Measurements from ENCODE around the gene GTPBP3. TPM values are rescaled to one million over a fixed set of nuclear protein-coding genes. Genes with fewer than 3 reads are reported as not detected.

GTPBP3 gene
- total and polyA plus RNA-seq, 9 of the 15 experiments (the other 6 are each of a cell fraction or from before 2014, with no cell fraction given) = 4.9 to 124 (median 22.6) TPM

DNA sequence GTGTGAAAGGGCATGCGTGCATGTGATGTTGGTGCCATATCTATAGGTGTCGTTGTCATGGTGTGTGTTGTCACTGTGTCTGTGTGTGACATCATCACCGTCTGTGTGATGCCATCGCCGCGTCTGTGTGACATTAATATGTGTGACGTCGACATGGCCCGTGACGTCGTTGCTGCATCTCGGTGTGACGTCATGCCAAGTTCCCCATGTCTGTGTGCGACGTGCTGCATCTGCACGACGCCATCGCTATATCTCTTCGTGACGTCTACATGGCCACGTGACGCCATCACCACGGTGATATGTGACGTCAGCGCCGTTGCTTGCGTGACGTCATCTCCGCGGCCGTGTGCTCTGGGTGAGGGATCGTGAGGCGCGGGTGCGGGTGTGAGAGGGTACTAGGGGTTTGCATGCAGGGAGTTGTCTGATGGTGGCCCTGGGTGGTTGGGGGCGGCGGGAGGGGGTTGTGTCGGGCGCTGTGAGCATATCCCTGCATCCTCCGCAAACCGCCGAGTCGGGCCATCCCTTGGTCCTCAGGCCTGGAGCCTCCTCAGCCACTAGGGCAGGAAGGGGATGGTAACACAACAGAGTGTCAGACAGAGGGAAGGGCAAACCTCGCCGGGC lies 14.6 kb downstream of the GTPBP3 start (continued):
- TF ChIP-seq, protein P1, sequence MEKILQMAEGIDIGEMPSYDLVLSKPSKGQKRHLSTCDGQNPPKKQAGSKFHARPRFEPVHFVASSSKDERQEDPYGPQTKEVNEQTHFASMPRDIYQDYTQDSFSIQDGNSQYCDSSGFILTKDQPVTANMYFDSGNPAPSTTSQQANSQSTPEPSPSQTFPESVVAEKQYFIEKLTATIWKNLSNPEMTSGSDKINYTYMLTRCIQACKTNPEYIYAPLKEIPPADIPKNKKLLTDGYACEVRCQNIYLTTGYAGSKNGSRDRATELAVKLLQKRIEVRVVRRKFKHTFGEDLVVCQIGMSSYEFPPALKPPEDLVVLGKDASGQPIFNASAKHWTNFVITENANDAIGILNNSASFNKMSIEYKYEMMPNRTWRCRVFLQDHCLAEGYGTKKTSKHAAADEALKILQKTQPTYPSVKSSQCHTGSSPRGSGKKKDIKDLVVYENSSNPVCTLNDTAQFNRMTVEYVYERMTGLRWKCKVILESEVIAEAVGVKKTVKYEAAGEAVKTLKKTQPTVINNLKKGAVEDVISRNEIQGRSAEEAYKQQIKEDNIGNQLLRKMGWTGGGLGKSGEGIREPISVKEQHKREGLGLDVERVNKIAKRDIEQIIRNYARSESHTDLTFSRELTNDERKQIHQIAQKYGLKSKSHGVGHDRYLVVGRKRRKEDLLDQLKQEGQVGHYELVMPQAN (IDR thresholded peaks at IDR 0.05; ENCODE audit: borderline replicate concordance) = no peak
- 0 out of 4 replicates have a peak, but pooled peaks of 1 of the 2 experiments have one; percentile 58 for TF ChIP-seq ARNT (IDR thresholded peaks at IDR 0.05)
- TF ChIP-seq WHSC1 (IDR thresholded peaks at IDR 0.05; ENCODE audit: low read length) = no peak
- TF ChIP-seq MYC (IDR thresholded peaks at IDR 0.05; ENCODE audit: low read depth, low read length) = no peak
- TF ChIP-seq MYC (CRISPR knock-in tag; IDR thresholded peaks at IDR 0.05; ENCODE audit: borderline replicate concordance, low read depth) = no peak
- no peak; the same call in 1 of the 2 replicates for TF ChIP-seq CBFA2T2 (conservative IDR thresholded peaks at IDR 0.05)
- TF ChIP-seq RUNX1 (IDR thresholded peaks at IDR 0.05; ENCODE audit: low read depth) = no peak
- no peak for TF ChIP-seq ELF4 (CRISPR knock-in tag; IDR thresholded peaks at IDR 0.05)
- TF ChIP-seq C11orf30 (IDR thresholded peaks at IDR 0.05; ENCODE audit: low read depth) = no peak
- no peak for TF ChIP-seq MCM7 (IDR thresholded peaks at IDR 0.05)
- TF ChIP-seq, protein P2, sequence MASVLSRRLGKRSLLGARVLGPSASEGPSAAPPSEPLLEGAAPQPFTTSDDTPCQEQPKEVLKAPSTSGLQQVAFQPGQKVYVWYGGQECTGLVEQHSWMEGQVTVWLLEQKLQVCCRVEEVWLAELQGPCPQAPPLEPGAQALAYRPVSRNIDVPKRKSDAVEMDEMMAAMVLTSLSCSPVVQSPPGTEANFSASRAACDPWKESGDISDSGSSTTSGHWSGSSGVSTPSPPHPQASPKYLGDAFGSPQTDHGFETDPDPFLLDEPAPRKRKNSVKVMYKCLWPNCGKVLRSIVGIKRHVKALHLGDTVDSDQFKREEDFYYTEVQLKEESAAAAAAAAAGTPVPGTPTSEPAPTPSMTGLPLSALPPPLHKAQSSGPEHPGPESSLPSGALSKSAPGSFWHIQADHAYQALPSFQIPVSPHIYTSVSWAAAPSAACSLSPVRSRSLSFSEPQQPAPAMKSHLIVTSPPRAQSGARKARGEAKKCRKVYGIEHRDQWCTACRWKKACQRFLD (CRISPR knock-in tag; IDR thresholded peaks at IDR 0.05) = no peak
- no peak for TF ChIP-seq LARP7 (IDR thresholded peaks at IDR 0.05)
- TF ChIP-seq, protein P3, sequence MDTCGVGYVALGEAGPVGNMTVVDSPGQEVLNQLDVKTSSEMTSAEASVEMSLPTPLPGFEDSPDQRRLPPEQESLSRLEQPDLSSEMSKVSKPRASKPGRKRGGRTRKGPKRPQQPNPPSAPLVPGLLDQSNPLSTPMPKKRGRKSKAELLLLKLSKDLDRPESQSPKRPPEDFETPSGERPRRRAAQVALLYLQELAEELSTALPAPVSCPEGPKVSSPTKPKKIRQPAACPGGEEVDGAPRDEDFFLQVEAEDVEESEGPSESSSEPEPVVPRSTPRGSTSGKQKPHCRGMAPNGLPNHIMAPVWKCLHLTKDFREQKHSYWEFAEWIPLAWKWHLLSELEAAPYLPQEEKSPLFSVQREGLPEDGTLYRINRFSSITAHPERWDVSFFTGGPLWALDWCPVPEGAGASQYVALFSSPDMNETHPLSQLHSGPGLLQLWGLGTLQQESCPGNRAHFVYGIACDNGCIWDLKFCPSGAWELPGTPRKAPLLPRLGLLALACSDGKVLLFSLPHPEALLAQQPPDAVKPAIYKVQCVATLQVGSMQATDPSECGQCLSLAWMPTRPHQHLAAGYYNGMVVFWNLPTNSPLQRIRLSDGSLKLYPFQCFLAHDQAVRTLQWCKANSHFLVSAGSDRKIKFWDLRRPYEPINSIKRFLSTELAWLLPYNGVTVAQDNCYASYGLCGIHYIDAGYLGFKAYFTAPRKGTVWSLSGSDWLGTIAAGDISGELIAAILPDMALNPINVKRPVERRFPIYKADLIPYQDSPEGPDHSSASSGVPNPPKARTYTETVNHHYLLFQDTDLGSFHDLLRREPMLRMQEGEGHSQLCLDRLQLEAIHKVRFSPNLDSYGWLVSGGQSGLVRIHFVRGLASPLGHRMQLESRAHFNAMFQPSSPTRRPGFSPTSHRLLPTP (IDR thresholded peaks at IDR 0.05; ENCODE audit: borderline replicate concordance, extremely low read depth, insufficient read length) = no peak
- no peak for TF ChIP-seq CCAR2 (IDR thresholded peaks at IDR 0.05; ENCODE audit: low read depth, low read length)
- TF ChIP-seq ZNF316 (IDR thresholded peaks at IDR 0.05) = no peak
- no peak for TF ChIP-seq CC2D1A (IDR thresholded peaks at IDR 0.05)
- TF ChIP-seq HDGF (IDR thresholded peaks at IDR 0.05) = no peak
- no peak for TF ChIP-seq HCFC1 (IDR thresholded peaks at IDR 0.05; ENCODE audit: low read depth, low read length)
- TF ChIP-seq ZNF23 (CRISPR knock-in tag; IDR thresholded peaks at IDR 0.05) = no peak
- no peak for TF ChIP-seq ZNF134 (CRISPR knock-in tag; conservative IDR thresholded peaks at IDR 0.05)
- peak in 1 of 2 experiments; percentile 37; a peak in 1 of 4 replicates for TF ChIP-seq TEAD1 (CRISPR knock-in tag; IDR thresholded peaks at IDR 0.05)
- TF ChIP-seq RFX7 (CRISPR knock-in tag; IDR thresholded peaks at IDR 0.05) = no peak
- peak in 1 of 2 experiments; percentile 97; a peak in 2 of 4 replicates for TF ChIP-seq CSDE1 (IDR thresholded peaks at IDR 0.05)
- no peak for TF ChIP-seq ZNF583 (CRISPR knock-in tag; IDR thresholded peaks at IDR 0.05)
- TF ChIP-seq FOXK1 (CRISPR knock-in tag; IDR thresholded peaks at IDR 0.05; ENCODE audit: borderline replicate concordance) = 0 out of 2 replicates have a peak, but pooled peaks have one; percentile 17
- no peak for TF ChIP-seq ZNF224 (CRISPR knock-in tag; IDR thresholded peaks at IDR 0.05)
- peak in 1 of 2 experiments; percentile 88; a peak in 2 of 4 replicates for TF ChIP-seq TBL1XR1 (IDR thresholded peaks at IDR 0.05; ENCODE audit: low read length in 2 of 2)
